ENCODE data around the gene NUP210L.

Gene NUP210L

GRCh38 chr1:154154534-154155191 lies at the start of gene NUP210L:
NUP210L (minus strand) TSS chr1:154155073.
- no peak for DNase-seq

GRCh38 chr1:154199563-154199879 lies 44.6 kb upstream of the NUP210L start:
- no peak for DNase-seq

GRCh38 chr1:154198756-154199562 lies 44.1 kb upstream of the NUP210L start:
- peak; percentile 14 for DNase-seq

GRCh38 chr1:154193821-154194220 lies 38.9 kb upstream of the NUP210L start:
- peak; percentile 16 for DNase-seq

GRCh38 chr1:154192476-154192875 lies 37.6 kb upstream of the NUP210L start:
- no peak for DNase-seq

- DNase-seq, result no peak
Observed at GRCh38 chr1:154191990-154192461, 37.2 kb upstream of the NUP210L start, which contains the start of gene TPM3. TPM3 (minus strand) TSS chr1:154192100; CDS start chr1:154192018, 82 bp downstream.

GRCh38 chr1:154190550-154190949 lies 35.7 kb upstream of the NUP210L start:
- DNase-seq, result no peak

GRCh38 chr1:154186852-154187501 lies 32.1 kb upstream of the NUP210L start:
- DNase-seq, result no peak

GRCh38 chr1:154186177-154186576 lies 31.3 kb upstream of the NUP210L start:
- peak; percentile 7 for DNase-seq

GRCh38 chr1:154183046-154183915 lies 28.4 kb upstream of the NUP210L start:
- peak; percentile 99 for DNase-seq

GRCh38 chr1:154182344-154183045 lies 27.6 kb upstream of the NUP210L start:
- peak; percentile 96 for DNase-seq

- DNase-seq, result no peak
Observed at GRCh38 chr1:154181944-154182343, 27.1 kb upstream of the NUP210L start.

GRCh38 chr1:154179946-154180687 lies 25.2 kb upstream of the NUP210L start:
- no peak for DNase-seq

GRCh38 chr1:154178911-154179811 lies 24.3 kb upstream of the NUP210L start:
- DNase-seq, result no peak

GRCh38 chr1:154178013-154178412 lies 23.1 kb upstream of the NUP210L start:
- DNase-seq, result no peak

- DNase-seq, result peak; percentile 71
Observed at GRCh38 chr1:154176337-154176736, 21.5 kb upstream of the NUP210L start.

GRCh38 chr1:154174654-154175053 lies 19.8 kb upstream of the NUP210L start:
- DNase-seq, result no peak

- no peak for DNase-seq
Observed at GRCh38 chr1:154171880-154172279, 17.0 kb upstream of the NUP210L start.

- DNase-seq, result no peak
Observed at GRCh38 chr1:154171223-154171583, 16.3 kb upstream of the NUP210L start.

- no peak for DNase-seq
Observed at GRCh38 chr1:154170547-154171222, 15.8 kb upstream of the NUP210L start.

Measured in NCI-H226 (cell line).